ENCODE results near the gene SMC4.

Gene SMC4

DNA sequence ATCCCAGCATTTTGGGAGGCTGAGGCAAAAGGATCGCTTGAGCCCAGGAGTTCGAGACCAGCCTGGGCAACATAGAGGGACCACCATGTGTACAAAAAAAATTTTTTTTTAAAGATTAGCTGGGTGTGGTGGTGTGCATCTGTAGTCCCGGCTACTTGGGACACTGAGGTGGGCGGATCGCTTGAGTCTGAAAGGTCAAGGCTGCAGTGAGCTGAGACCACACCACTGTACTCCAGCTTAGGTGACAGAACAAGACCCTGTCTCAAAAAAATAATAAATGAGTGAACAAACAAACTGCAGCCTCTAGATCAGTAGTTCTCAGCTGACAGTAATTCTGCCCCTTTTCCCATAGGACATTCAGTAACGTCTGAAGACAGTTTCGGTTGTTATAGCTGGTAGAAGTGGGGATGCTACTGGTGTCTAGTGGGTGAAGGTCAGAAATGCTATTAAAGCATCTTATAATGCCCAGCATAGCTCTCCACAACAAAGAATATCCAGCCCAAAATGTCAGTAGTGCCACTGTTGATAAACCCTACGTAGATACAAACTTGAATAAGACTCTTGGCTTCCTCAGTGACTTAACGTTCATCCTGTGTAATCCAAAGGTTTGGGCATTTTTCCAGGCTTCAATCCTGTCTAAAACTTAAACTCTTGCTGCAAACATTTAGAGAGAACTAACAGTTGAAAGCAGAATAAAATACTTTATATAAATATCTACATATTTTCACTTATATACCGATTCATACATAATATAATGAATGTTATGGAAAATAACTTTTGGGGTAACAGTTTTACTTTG, 10.6 kb downstream of the SMC4 start:
- no peak overlapping the region for H3K27ac Mint-ChIP-seq
- no peak overlapping the region for H3K4me3 Mint-ChIP-seq
- no peaks in the 10 kb centered on the region for H3K27me3 Mint-ChIP-seq

DNA sequence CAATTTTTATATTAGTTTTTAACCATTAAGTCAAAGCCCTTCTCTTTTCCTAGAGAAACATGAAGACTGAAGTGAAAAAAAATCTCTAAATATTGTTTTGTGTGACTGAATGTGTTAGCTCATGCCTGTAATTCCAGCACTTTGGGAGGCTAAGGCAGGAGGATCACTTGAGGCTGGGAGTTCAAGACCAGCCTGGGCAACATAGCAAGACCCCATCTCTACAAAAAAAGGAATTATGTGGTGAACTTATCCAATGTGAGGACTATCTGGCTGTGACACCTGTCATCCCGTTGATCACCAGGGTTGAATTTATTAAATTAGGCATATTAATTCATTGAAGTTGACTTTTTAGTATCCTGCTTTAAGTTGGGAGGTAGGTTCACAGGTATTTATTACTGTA, 13.0 kb downstream of the SMC4 start:
- H3K4me1 Mint-ChIP-seq: no peaks in the 10 kb centered on the region
- ATAC-seq: no peak
- no peak overlapping the region for H3K27ac Mint-ChIP-seq
- H3K36me3 Mint-ChIP-seq: peaks cover 30% of the 10 kb centered on the region
- no peak overlapping the region for H3K4me3 Mint-ChIP-seq
- H3K9me3 Mint-ChIP-seq: no peaks in the 10 kb centered on the region
- H3K27me3 Mint-ChIP-seq: no peaks in the 10 kb centered on the region

More for the DNA sequence above, 10.6 kb downstream of the SMC4 start:
- Mint-ChIP-seq H3K4me1 (no peaks in the 10 kb centered on the region), H3K9me3 (no peaks in the 10 kb centered on the region), H3K36me3 (peaks cover 21% of the 10 kb centered on the region)
- ATAC-seq: no peak

DNA sequence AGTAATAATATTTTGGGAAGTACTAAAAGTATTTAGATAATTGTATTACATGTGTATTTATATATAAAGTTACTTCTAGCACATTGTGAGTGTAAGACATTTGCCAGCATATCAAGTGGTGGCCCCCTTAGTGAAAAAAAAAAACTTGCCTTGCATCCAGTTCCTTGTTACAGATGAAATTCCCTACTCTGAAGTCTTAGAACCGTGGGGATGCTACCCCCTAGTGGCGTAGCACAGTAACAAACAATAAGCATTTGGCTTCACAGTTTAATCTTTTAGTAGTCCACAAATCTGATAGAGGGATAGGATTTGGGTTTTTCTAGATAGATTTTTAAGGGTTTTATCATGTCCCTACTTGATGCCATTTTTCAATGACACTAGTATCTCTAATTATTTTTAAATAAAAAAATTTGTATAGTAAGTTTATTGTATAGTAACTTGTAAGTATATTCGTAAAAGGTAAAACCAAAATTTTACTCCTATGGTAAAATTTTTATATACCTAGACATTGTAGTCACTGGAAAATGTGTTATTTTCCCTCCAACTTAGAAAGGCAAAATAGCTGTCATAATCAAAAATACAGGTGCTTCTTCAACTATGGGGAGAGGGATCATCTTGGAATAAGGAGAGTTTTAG, 14.3 kb downstream of the SMC4 start:
- Mint-ChIP-seq H3K9me3 (no peaks in the 10 kb centered on the region), H3K4me1 (no peaks in the 10 kb centered on the region), H3K27ac (no peak overlapping the region), H3K4me3 (no peak overlapping the region), H3K36me3 (peaks cover 22% of the 10 kb centered on the region), H3K27me3 (no peaks in the 10 kb centered on the region)
- no peak for ATAC-seq

DNA sequence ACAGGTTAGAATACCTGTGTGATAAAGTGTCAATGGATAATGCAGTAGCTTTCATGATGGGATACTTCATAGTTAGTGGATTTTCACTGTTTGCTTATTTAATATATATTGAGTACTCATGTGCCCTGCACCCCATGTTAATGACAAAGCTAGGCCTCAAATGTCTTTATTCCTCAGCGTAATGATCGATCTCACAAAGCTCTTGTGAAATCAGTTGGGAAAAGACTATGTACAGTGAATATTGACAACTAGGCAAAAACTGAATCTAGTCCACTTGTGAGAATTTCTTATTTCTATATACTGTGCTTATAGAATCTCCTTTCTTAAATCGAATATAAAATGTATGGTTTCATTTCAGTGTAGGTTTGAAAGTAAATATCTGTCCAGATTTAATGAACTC, 17.9 kb downstream of the SMC4 start:
- no peaks in the 10 kb centered on the region for H3K4me1 Mint-ChIP-seq
- no peaks in the 10 kb centered on the region for H3K9me3 Mint-ChIP-seq
- no peak overlapping the region for H3K27ac Mint-ChIP-seq
- no peak overlapping the region for H3K4me3 Mint-ChIP-seq
- peaks cover 39% of the 10 kb centered on the region for H3K36me3 Mint-ChIP-seq
- no peak for ATAC-seq
- H3K27me3 Mint-ChIP-seq: no peaks in the 10 kb centered on the region

DNA sequence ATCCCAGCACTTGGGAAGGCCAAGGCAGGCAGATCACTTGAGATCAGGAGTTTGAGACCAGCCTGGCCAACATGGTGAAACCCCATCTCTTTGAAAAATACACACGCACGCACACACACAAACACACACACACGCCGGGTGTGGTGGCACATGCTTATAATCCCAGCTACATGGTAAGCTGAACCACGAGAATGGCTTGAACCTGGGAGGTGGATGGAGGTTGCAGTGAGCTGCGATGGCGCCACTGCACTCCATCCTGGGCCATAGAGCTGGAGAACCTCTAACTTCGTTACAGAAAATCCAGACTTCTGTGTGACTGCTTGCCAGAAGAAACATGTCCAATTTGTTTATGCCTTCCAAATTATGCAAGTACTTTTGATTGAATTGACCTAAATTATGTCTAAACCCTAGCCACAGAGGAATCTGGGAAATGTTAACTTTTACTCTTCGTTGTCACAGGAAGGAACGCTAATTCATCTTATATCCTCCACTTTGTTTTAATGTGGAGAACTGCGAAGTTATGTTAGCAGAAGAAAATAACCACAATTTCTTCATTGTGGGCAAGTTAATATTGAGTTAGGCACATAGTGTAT, 28.5 kb downstream of the SMC4 start:
- Mint-ChIP-seq H3K36me3 (peaks cover 39% of the 10 kb centered on the region), H3K4me3 (no peak overlapping the region), H3K27ac (no peak overlapping the region), H3K27me3 (no peaks in the 10 kb centered on the region), H3K4me1 (no peaks in the 10 kb centered on the region), H3K9me3 (no peaks in the 10 kb centered on the region)
- no peak for ATAC-seq

DNA sequence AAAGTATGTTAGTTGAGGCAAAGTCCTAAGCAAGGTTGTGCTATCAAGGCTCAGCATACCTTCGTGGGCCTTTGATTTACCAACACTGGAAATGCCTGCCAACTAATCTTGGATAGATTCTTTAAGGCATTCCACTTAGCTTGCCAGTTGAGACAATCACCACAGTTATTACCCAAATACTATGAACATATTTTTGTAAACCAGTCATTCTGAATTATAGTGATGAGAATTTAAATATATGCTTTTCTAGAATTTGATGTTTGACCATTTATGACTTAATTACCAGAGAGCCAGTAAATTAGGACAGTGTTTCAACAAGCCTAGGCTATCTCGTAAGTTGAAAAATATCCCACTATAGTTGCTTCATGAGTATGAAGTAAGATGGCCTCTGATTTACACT, 34.6 kb downstream of the SMC4 start:
- ATAC-seq: no peak
- H3K36me3 Mint-ChIP-seq: peaks cover 50% of the 10 kb centered on the region

DNA sequence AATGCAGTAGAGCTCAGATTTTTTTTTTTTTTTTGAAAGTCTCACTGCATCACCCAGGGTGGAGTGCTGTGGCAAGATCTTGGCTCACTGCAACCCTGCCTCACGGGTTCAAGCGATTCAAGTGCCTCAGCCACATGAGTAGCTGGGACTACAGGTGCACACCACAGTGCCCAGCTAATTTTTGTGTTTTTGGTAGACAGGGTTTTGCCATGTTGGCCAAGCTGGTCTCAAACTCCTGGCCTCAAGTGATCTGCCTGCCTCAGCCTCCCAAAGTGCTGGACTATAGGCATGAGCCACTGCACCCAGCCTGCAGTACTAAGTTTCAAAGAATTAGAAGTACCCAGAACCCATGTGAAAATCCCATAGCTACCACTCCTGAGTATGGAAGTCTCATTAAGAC, 35.6 kb downstream of the SMC4 start:
- H3K4me1 Mint-ChIP-seq: peaks cover 5% of the 10 kb centered on the region
- no peak overlapping the region for H3K4me3 Mint-ChIP-seq
- H3K27me3 Mint-ChIP-seq: no peaks in the 10 kb centered on the region
- no peak for ATAC-seq
- H3K27ac Mint-ChIP-seq: no peak overlapping the region
- peaks cover 54% of the 10 kb centered on the region for H3K36me3 Mint-ChIP-seq
- no peaks in the 10 kb centered on the region for H3K9me3 Mint-ChIP-seq

More for the DNA sequence above, 34.6 kb downstream of the SMC4 start:
- Mint-ChIP-seq H3K4me3 (no peak overlapping the region), H3K4me1 (peaks cover 5% of the 10 kb centered on the region), H3K27ac (no peak overlapping the region), H3K9me3 (no peaks in the 10 kb centered on the region), H3K27me3 (no peaks in the 10 kb centered on the region)

DNA sequence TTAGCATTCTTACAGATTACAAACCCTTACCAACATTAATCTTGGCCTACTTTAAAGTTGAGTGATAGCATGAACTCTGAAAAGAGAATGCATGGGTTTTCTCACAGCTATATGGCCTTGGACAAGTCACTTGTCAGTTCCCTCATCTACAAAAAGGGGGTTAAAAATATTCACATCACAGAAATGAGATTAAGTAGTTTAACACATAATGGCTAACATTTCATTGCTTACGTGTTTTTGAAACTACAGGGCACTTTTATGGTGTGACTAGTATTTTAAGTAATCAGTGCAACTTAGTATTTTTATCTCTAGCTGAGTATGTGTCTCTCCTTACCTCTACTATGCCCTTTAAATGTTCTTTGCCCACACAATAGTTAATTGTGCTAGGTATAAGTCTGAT, 36.3 kb downstream of the SMC4 start:
- no peaks in the 10 kb centered on the region for H3K27me3 Mint-ChIP-seq
- peaks cover 54% of the 10 kb centered on the region for H3K36me3 Mint-ChIP-seq
- peaks cover 5% of the 10 kb centered on the region for H3K4me1 Mint-ChIP-seq
- no peak overlapping the region for H3K27ac Mint-ChIP-seq
- no peak overlapping the region for H3K4me3 Mint-ChIP-seq
- no peak for ATAC-seq
- no peaks in the 10 kb centered on the region for H3K9me3 Mint-ChIP-seq

DNA sequence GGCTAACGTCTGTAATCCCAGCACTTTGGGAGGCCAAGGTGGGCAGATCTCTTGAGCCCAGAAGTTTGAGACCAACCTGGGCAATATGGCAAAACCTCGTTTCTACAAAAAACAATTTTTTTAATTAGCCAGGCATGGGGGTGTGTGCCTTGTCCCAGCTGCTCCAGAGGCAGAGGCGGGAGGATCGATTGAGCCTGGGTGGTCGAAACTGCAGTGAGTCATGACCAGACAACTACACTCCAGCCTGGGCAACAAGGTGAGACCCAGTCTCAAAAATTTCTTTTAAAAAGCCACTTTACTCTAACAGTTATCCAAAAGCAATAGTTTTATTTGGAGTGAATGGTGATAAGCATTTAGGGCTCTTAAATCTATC, 37.6 kb downstream of the SMC4 start:
- Mint-ChIP-seq H3K27ac (no peak overlapping the region), H3K36me3 (peaks cover 44% of the 10 kb centered on the region), H3K4me3 (no peak overlapping the region), H3K9me3 (no peaks in the 10 kb centered on the region), H3K27me3 (no peaks in the 10 kb centered on the region), H3K4me1 (peaks cover 5% of the 10 kb centered on the region)
- ATAC-seq: no peak

DNA sequence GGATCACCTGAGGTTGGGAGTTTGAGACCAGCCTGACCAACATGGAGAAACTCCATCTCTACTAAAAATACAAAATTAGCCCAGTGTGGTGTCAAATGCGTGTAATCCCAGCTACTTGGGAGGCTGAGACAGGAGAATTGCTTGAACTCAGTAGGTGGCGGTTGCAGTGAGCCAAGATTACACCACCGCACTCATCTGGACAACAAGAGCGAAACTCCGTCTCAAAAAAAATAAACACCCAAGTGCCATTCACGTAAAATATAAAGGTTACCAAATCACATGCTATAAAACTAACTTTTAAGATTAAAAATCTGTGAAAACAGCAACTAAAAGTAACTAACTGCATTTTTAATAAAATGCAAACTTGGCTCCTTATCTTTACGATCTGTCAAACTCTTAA, 41.2 kb downstream of the SMC4 start:
- Mint-ChIP-seq H3K27ac (no peak overlapping the region), H3K4me1 (peaks cover 15% of the 10 kb centered on the region), H3K27me3 (no peaks in the 10 kb centered on the region), H3K36me3 (peaks cover 54% of the 10 kb centered on the region), H3K4me3 (no peak overlapping the region), H3K9me3 (no peaks in the 10 kb centered on the region)
- ATAC-seq: no peak

DNA sequence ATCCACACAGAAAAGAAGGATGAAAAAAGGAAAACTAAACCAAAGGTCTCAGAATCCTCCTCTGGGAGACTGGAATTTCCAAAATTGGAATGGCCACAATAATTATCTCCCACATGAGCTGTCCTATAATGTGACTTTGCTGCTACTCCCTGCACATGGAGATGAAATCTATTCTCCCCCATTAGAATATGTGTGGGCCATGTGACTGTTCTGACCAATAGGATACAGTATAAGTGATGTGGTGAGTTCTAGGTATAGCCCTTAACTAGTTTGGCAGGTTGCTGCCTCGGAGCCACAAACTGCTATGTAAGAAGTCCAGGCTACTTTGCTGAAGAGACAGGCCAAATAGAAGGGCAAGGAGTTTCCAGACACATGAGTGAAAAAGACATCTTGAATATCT, 45.0 kb downstream of the SMC4 start:
- H3K9me3 Mint-ChIP-seq: no peaks in the 10 kb centered on the region
- no peak overlapping the region for H3K4me3 Mint-ChIP-seq
- H3K36me3 Mint-ChIP-seq: peaks cover 32% of the 10 kb centered on the region
- ATAC-seq: no peak
- H3K27me3 Mint-ChIP-seq: no peaks in the 10 kb centered on the region
- peaks cover 11% of the 10 kb centered on the region for H3K4me1 Mint-ChIP-seq
- no peak overlapping the region for H3K27ac Mint-ChIP-seq

DNA sequence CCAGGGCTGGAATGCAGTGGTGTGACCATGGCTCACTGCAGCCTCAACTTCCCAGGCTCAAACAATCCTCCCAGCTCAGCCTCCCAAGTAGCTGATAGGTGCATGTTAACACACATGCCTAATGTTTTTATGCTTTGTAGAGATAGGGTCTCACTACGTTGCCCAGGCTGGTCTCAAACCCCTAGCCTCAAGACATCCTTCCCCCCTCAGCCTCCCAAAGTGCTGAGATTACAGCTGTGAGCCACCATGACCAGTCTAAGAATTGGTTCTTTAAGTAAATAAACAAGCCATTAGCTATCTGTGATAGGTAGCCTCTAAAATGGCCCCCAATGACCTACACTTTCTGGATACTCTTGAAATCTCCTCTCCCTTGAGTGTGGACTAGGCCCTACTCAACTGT, 46.4 kb downstream of the SMC4 start:
- peaks cover 25% of the 10 kb centered on the region for H3K4me1 Mint-ChIP-seq
- no peak overlapping the region for H3K27ac Mint-ChIP-seq
- peaks cover 18% of the 10 kb centered on the region for H3K36me3 Mint-ChIP-seq
- H3K4me3 Mint-ChIP-seq: no peak overlapping the region
- ATAC-seq: no peak
- H3K9me3 Mint-ChIP-seq: no peaks in the 10 kb centered on the region
- H3K27me3 Mint-ChIP-seq: no peaks in the 10 kb centered on the region

DNA sequence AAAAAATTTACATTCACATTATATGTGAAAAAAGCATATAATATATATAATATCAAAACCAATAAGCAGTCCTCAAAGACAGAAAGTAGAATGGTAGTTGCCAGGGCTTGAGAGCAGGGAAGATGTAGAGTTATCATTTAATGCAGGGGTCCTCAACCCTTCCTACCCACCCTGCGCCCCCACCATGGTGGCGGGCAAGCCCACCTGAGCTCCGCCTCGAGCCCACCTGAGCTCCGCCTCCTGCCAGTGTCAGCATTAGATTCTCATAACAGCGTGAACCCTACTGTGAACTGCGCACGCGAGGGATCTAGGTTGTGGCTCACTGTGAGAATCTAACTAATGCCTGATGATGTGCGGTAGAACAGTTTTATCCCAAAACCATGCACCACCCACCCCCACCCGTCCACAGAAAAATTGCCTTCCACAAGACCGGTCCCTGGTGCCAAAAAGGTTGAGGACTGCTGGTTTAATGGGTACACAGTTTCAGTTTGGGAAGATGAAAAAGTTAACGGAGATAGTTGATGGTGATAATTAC, 47.1 kb downstream of the SMC4 start:
- ATAC-seq: no peak
- Mint-ChIP-seq H3K27ac (no peak overlapping the region), H3K36me3 (peaks cover 17% of the 10 kb centered on the region), H3K27me3 (no peaks in the 10 kb centered on the region), H3K9me3 (no peaks in the 10 kb centered on the region), H3K4me1 (peaks cover 25% of the 10 kb centered on the region), H3K4me3 (no peak overlapping the region)

DNA sequence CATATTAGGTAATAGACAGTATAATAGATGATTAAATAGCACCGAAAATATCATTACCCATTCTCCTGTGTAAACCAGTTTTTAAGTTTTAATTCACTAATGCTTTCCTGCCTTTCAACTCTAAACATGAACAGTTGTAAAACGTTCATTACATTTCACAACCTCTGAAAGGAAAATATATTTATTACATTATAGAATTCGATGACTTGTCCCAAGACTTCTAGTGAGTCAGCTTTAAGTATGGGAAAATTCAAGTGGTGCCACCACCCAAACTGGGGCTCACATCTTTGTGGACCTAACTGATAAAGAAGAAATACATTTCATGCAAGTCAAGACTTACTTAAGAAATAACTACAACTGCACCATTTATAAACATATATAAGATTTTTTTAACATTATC, 48.1 kb downstream of the SMC4 start:
- ATAC-seq: no peak
- Mint-ChIP-seq H3K27me3 (no peaks in the 10 kb centered on the region), H3K27ac (no peak overlapping the region), H3K9me3 (no peaks in the 10 kb centered on the region), H3K36me3 (peaks cover 17% of the 10 kb centered on the region), H3K4me1 (peaks cover 25% of the 10 kb centered on the region), H3K4me3 (no peak overlapping the region)

DNA sequence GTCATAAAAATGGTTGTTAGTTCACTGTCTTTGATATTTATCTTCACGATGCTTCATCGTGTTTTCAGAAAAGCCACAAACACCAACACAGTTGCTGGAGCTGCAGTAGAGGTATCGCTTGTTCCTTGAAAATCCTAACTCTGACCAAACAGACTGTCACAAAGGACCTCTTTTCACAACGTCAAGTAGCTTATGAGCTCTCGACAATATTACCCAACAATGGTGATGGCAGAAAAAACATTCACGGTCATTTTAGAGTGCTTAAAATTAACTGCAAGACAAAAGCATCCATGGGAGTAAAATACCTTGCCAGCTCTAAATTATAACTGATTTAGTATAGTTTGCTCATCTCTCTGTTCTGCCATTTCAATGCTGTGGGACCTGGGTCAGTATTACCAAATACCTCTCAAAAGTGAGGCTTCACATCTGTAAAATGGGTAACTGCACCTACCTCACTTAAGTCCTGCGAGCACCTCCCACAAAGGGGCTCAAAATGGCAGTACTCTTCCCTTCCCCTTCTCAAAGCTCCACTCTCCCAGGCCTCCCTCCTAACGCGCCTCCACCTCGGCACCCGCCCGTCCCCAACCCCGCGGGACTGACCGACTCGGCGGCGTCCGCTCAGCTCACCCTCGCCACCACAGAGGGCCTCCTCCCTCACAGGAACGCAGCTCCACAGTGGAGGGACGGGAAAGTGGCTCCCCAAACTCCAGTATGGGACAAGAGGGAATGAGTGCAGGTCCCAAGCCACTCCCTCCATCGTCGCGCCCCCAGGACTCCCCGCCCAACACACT, 49.6 kb downstream of the SMC4 start:
- peak; percentile 60 for ATAC-seq
- Mint-ChIP-seq H3K27me3 (no peaks in the 10 kb centered on the region), H3K36me3 (peaks cover 17% of the 10 kb centered on the region), H3K4me1 (peaks cover 25% of the 10 kb centered on the region), H3K9me3 (no peaks in the 10 kb centered on the region), H3K27ac (peak overlapping the region; percentile 92), H3K4me3 (peak overlapping the region; percentile 95)

Data from stimulated activated memory B cell treated with anti-CD40 and anti-IgM and Interleukin-4, amounts not matched to agents 10 μg/mL and 1 μg/mL and 100 μg/mL, for 72 hours (primary cell).